OCI-LY7 (cell line): ENCODE measurements around the gene ASIC3.

Experiments
- CTCF ChIP-seq: fragments of 200-600 bp; sonication (generic); conservative IDR thresholded peaks from 2 replicates; pipeline ENCODE4 v1.5.1; 2014; ENCODE audit warnings: mild to moderate bottlenecking, antibody characterized with exemption, low read length, moderate library complexity, mixed read lengths
- EZH2phosphoT487 ChIP-seq: fragments of 200-600 bp; sonication (generic); IDR thresholded peaks from 2 replicates; pipeline ENCODE4 v1.6.1; 2018; ENCODE audit warnings: low read depth, borderline replicate concordance, mild to moderate bottlenecking, mixed run types, antibody characterized with exemption, low read length, moderate library complexity, mixed read lengths

- TF ChIP-seq EZH2phosphoT487 (no peak), CTCF (no peak)
Observed at GRCh38 chr7:151085691-151086620, 37.6 kb downstream of the ASIC3 start, which contains the start of gene AGAP3.
